NCI-H69 (cell line): ENCODE data around the gene OR52E5.

Source experiments
- DNase-seq: peaks from one replicate; lab custom pipeline; 2025; lab: John Stamatoyannopoulos, UW

OR52E5 gene

DNA sequence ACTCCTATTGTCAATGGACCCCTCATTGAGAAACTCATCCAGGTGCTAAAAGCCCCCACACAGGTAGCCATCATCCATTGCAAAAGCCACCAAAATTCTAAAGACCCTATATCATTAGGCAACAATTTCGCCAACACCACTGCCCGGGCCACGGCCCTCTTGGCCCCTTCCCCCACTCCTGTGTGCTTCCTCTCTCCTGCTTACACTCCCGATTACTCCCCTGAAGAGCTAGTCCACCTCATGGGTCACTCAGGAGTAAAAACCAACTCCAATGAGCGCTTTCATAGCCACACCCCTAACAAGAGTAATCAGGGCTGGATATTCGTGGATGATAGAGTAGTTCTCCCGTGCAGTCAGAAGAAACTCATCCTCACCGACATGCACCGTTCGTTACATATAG is 40.1 kb downstream of the OR52E5 start:
- no peak for DNase-seq

DNA sequence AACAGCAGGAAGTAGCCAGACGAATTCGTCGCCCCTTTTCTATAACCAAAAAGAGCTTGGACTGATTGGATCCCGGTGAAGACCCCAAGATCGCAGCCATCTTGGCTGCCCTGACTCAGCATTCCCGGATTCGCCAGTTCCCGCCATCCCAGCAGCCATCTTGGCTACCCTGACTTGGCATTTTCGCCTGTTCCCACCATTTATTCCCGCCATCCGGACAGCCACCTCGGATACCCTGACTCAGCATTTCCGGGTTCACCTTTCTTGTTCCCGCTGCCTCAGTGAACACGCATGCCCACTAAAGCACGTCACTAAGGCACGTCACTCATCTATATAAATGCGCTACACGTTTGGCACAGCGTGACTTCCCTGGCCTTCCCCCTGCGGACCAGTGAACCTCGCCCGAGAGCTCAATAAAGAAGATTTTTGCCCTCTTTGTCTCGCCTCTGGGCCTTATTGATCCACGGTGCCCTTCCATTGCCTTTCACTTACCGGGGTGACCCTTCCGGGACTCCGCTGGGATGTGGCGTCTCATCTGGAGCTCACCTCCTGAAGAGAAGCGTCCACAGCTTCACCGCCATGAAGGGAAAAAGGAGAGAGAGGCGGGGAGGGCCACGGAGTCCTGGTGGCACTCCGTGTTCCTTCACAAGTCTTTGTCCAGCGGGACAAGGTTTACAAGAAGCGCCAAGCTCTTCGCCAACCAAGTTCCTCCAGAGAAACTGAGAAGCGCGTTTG is 45.0 kb downstream of the OR52E5 start:
- no peak for DNase-seq

DNA sequence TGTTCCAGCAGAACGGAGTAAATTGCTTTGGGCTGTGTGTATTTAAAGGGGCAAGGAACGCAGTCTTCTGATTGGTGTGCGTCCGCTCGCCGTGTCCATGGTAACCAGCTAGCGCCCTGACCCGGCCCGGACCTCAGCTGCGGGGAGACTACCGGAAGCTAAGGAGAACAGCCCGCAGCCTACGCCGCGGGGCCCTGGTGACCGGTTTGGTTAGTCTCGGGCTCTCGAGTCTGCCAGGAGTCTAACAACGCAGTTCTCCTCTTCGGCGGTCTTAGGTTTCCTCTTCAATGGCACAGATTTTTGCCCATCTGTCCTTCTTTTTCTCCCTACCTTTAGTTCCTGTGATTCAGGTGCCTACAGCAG is 45.6 kb downstream of the OR52E5 start:
- no peak for DNase-seq

DNA sequence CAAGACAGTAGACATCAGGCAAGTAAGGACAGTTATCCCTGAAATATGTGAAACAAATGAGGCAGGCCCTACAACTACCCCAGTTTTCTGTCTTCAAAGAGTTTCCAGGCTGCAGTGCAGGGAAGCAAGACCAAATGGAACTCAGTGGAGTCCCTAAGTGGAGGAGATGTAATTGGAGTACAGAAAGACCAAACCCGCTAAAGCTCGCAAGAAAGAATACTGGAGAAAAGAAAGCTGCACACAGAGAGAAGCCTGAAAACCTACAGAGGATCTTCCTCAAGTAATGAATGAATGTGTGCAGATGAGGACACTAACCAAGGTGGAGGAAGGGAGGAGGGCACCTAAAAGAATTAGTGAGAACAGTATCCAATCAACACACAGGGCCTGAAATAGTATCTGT is 47.7 kb downstream of the OR52E5 start:
- no peak for DNase-seq

DNA sequence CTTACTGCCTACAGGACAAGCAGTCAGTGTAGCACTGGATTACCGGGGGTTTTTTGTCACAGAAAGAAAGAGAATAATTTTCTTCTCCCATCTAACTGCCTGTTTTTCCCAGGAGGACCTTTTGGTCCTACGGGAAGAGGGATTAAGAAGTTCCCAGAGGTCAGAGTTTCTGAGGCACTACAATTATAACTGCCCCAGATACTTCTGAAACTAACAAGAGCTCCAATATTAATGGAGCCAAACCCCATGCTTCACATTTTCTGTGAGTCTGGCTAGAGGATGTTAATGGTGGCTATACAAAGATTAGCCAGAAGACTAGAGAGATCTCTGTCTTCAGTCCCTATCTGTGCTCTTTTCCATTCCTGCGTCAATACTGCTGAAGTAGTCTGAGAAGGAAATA is 48.9 kb downstream of the OR52E5 start, which contains the start of gene OR56A3:
TSS of gene OR56A3 (plus strand) at position 301 of the 400 bp plus-strand sequence. CDS start 5,096 bp downstream, outside the sequence.
- no peak for DNase-seq
